CD4-positive, alpha-beta T cell (primary cell): Measurements from ENCODE around the gene ELMO1. TPM values are rescaled to one million over a fixed set of nuclear protein-coding genes. Genes with fewer than 3 reads are reported as not detected.

ENCODE experiments used
- ATAC-seq: fragments of 200-7000 bp; cut with Tn5 transposase; one replicate; pipeline ENCODE4 v1.10.0; 2022; ENCODE audit warnings: mild to moderate bottlenecking; ENCODE audit not compliant: poor library complexity
- CTCF ChIA-PET: fragments of 350-600 bp; sonication (Branson Sonifier 250); formaldehyde crosslinking; loops from one replicate; lab custom pipeline; 2021; ENCODE audit warnings: antibody characterized with exemption, inconsistent platforms; lab: Charles Lee
- POLR2A ChIA-PET: fragments of 350-600 bp; sonication (Branson Sonifier 250); formaldehyde crosslinking; loops from one replicate; lab custom pipeline; 2021; ENCODE audit warnings: antibody characterized with exemption, inconsistent platforms; lab: Charles Lee
- DNase-seq, 14 experiments: peaks; one replicate each; pipeline ENCODE4 v3.0.0-alpha.2; 2013 to 2020; ENCODE audit warnings: mixed read lengths in 2 of 14
- H3K27ac ChIP-seq, 2 donors: one replicate each; pipeline versions ENCODE4 v1.5.1 to v1.7.0; 2013; ENCODE audit warnings: low read length in 2 of 2, low read depth in 1 of 2, mild to moderate bottlenecking in 1 of 2
- H3K27me3 ChIP-seq, 2 experiments: 1 replicate in 1 of 2; 2 replicates in 1 of 2; pipeline versions ENCODE4 v1.6.1 to v1.7.0; 2013; ENCODE audit warnings: low read length in 2 of 2, control low read depth in 1 of 2, mild to moderate bottlenecking in 1 of 2, moderate library complexity in 1 of 2; ENCODE audit not compliant: insufficient read depth in 2 of 2, control insufficient read depth in 1 of 2
- H3K36me3 ChIP-seq: one replicate; pipeline ENCODE4 v1.6.1; 2013; ENCODE audit warnings: low read length, control low read depth; ENCODE audit not compliant: insufficient read depth
- H3K4me1 ChIP-seq: one replicate; pipeline ENCODE4 v1.6.1; 2013; ENCODE audit warnings: low read length, control low read depth; ENCODE audit not compliant: insufficient read depth
- H3K4me3 ChIP-seq: one replicate; pipeline ENCODE4 v1.5.1; 2013; ENCODE audit warnings: mild to moderate bottlenecking, low read length, moderate library complexity
- H3K9me3 ChIP-seq, 2 experiments: 1 replicate in 1 of 2; 2 replicates in 1 of 2; pipeline versions ENCODE4 v1.6.1 to v1.7.0; 2013; ENCODE audit warnings: low read length in 2 of 2, mild to moderate bottlenecking in 2 of 2, control low read depth in 1 of 2, moderate library complexity in 1 of 2; ENCODE audit not compliant: control insufficient read depth in 1 of 2, insufficient read depth in 1 of 2
- H3K27ac Mint-ChIP-seq: one replicate; pipeline ENCODE4 v1.8.0; 2020; ENCODE audit warnings: mixed read lengths
- H3K27me3 Mint-ChIP-seq: one replicate; pipeline ENCODE4 v1.8.0; 2021; ENCODE audit warnings: mixed read lengths
- H3K36me3 Mint-ChIP-seq: one replicate; pipeline ENCODE4 v1.8.0; 2021; ENCODE audit warnings: low read depth, mixed read lengths
- H3K4me1 Mint-ChIP-seq: one replicate; pipeline ENCODE4 v1.8.0; 2021; ENCODE audit warnings: low read depth, mixed read lengths
- H3K4me3 Mint-ChIP-seq: one replicate; pipeline ENCODE4 v1.8.0; 2020; ENCODE audit warnings: mild to moderate bottlenecking, mixed read lengths
- H3K9me3 Mint-ChIP-seq: one replicate; pipeline ENCODE4 v1.8.0; 2020; ENCODE audit warnings: mixed read lengths
- intact Hi-C, 2 experiments: fragments of 100-400 bp; cut with DNase I in 1 of 2; cut with micrococcal nuclease in 1 of 2; formaldehyde crosslinking; loops; one replicate each; pipeline versions ENCODE4 v1.15.1 to v1.9.0; 2023 to 2025; cut with DNase I, micrococcal nuclease
- total RNA-seq, 174 experiments: library from RNA in 2 of 174; stranded (reverse) in 2 of 174; gene quantifications; one replicate each; pipeline ENCODE4 v1.2.3 and lab custom pipeline; 2021 to 2026
- TF ChIP-seq, protein P1 (sequence below): fragments of 200-600 bp; IDR thresholded peaks from one replicate; pipeline ENCODE4 v1.8.0; 2022; ENCODE audit warnings: antibody characterized with exemption, mild to moderate bottlenecking

The ELMO1 gene
- total RNA-seq, 2 experiments from 2014 or later = 117 to 120 TPM

- peaks cover 8% of the 10 kb centered on the region for H3K4me1 Mint-ChIP-seq
- TF ChIP-seq, protein P1, sequence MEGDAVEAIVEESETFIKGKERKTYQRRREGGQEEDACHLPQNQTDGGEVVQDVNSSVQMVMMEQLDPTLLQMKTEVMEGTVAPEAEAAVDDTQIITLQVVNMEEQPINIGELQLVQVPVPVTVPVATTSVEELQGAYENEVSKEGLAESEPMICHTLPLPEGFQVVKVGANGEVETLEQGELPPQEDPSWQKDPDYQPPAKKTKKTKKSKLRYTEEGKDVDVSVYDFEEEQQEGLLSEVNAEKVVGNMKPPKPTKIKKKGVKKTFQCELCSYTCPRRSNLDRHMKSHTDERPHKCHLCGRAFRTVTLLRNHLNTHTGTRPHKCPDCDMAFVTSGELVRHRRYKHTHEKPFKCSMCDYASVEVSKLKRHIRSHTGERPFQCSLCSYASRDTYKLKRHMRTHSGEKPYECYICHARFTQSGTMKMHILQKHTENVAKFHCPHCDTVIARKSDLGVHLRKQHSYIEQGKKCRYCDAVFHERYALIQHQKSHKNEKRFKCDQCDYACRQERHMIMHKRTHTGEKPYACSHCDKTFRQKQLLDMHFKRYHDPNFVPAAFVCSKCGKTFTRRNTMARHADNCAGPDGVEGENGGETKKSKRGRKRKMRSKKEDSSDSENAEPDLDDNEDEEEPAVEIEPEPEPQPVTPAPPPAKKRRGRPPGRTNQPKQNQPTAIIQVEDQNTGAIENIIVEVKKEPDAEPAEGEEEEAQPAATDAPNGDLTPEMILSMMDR = no peak
- H3K9me3 Mint-ChIP-seq = no peaks in the 10 kb centered on the region
- CTCF ChIA-PET = interaction anchor here (0.9 kb wide), 1 partner anchor 72 kb away, joined by 3 read pairs; no protein-coding TSS in a partner anchor
- no peaks in the 10 kb centered on the region for H3K27me3 ChIP-seq
- no peak overlapping the region for H3K27ac Mint-ChIP-seq
- no peak overlapping the region for H3K4me3 ChIP-seq
- DNase-seq (no peak), ATAC-seq (no peak)
- H3K27me3 Mint-ChIP-seq = no peaks in the 10 kb centered on the region
- H3K27ac ChIP-seq = no peak overlapping the region
- POLR2A ChIA-PET = no interaction called here
- peaks cover 6% of the 10 kb centered on the region for H3K36me3 Mint-ChIP-seq
- no peak overlapping the region for H3K4me3 Mint-ChIP-seq
- H3K9me3 ChIP-seq = no peaks in the 10 kb centered on the region
- intact Hi-C loops = no loop called here
- H3K36me3 ChIP-seq = peaks cover 8% of the 10 kb centered on the region
- H3K4me1 ChIP-seq = no peaks in the 10 kb centered on the region
These were observed 452.9 kb downstream of the ELMO1 start for GRCh38 chr7:36995776-36996175.

DNA sequence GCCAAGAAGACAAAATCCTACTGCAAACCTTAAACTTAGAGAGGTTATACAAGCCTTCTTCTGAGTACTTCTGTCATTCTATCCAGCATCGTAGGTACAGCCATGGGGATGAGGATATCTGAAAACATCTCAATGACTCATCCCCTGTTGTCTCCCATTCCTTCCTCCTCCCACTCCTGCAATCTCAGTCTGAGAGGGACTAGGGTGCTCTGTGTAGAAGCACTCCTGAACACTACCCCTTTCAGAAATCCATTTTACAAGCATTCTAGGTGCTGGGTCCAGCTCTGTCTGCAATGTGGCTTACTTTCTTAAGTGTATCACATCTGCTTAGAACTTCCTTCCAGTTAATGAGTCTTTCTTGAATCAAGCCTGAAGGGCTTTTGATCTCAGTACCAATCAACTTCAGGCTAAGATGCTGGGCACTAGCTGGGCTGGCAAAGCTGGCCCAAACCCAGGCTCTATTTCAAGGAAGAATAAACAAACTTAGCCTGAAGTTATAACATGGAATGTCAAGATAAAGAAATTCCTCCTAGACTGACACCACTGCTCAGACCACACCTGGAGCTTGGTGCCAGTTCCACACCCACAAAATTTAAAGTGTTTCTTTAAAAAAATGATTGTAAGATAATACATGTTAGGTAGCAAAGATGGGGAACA, 454.1 kb downstream of the ELMO1 start:
- Histone ChIP-seq H3K4me3 (no peak overlapping the region), H3K27me3 (no peaks in the 10 kb centered on the region), H3K27ac (no peak overlapping the region), H3K4me1 (no peaks in the 10 kb centered on the region), H3K36me3 (peaks cover 8% of the 10 kb centered on the region), H3K9me3 (no peaks in the 10 kb centered on the region)
- TF ChIP-seq, protein P1 = no peak
- Mint-ChIP-seq H3K4me1 (peaks cover 8% of the 10 kb centered on the region), H3K4me3 (no peak overlapping the region), H3K36me3 (no peaks in the 10 kb centered on the region), H3K27ac (no peak overlapping the region), H3K27me3 (no peaks in the 10 kb centered on the region), H3K9me3 (no peaks in the 10 kb centered on the region)
- POLR2A ChIA-PET = no interaction called here
- no peak for DNase-seq
- intact Hi-C loops = no loop called here
- CTCF ChIA-PET = no interaction called here
- no peak for ATAC-seq

DNA sequence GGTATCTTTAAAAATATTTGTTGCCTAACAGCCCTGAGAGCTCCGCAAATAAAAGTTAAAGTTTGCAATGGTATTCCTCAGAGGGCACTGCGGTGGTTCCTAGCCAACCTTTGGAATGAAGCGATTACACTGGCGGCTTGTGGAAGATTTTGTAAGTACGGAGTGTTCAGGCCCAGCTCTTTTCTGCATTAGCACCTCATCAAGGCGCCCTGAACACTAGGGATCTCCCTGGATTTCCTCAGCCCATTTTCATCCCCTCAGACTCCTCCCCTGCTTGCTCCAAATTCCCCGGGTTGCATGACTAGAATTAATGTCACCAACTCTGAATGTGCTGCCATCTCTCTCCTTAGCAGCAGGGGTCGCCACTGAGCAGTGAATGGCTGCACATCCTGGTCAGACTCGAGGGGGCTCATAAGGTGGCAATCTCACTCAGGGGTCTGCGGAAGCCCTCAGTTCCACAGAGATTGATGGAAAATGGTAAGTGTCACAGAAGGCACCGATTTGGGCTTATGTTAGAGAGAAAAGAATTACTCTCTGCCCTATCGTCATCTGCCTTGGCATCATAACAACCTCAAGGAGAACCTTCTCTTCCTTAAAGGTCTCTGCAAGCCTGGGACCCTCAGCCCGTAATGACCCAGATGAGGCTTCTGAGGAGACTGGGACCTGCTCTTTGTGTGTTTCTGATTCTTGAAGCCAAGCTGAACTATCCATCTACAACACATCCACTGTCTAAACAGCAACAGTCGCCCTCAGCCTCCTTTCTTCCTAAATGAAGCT, 461.5 kb downstream of the ELMO1 start:
- ChIA-PET CTCF (interaction anchor here (0.8 to 2.1 kb wide), 2 partner anchors 10 kb away, joined by 3 to 7 read pairs; no protein-coding TSS in a partner anchor), POLR2A (no interaction called here)
- H3K27ac ChIP-seq = no peak overlapping the region
- no peaks in the 10 kb centered on the region for H3K27me3 ChIP-seq
- no peak overlapping the region for H3K4me3 ChIP-seq
- H3K27me3 Mint-ChIP-seq = no peaks in the 10 kb centered on the region
- intact Hi-C loops = loop anchor here (5.0 to 10.0 kb wide), 2 partner anchors 195 to 198 kb away; no protein-coding TSS in a partner anchor
- H3K4me1 ChIP-seq = peaks cover 5% of the 10 kb centered on the region
- no peak overlapping the region for H3K4me3 Mint-ChIP-seq
- no peak overlapping the region for H3K27ac Mint-ChIP-seq
- peaks cover 56% of the 10 kb centered on the region for H3K4me1 Mint-ChIP-seq
- H3K36me3 ChIP-seq = no peaks in the 10 kb centered on the region
- no peaks in the 10 kb centered on the region for H3K9me3 Mint-ChIP-seq
- H3K36me3 Mint-ChIP-seq = peaks cover 14% of the 10 kb centered on the region
- no peaks in the 10 kb centered on the region for H3K9me3 ChIP-seq
- DNase-seq (peak; percentile 33 to 72 (median 44)), ATAC-seq (peak; percentile 77)
- TF ChIP-seq, protein P1 = peak; percentile 70
